SK-MEL-5 (cell line): Measurements from ENCODE around the gene LHFPL3. TPM values are rescaled to one million over a fixed set of nuclear protein-coding genes. Genes with fewer than 3 reads are reported as not detected.
"Not testable (repeated sequence)": the region's sequence is repeated elsewhere in the genome, so short reads cannot be mapped to it uniquely, and the experiment has no call there.

Source experiments
- DNase-seq: peaks from one replicate; pipeline ENCODE4 v3.0.0-alpha.2; 2016; ENCODE audit warnings: low read depth, low spot score
- in situ Hi-C: cut with HindIII; loops from 2 replicates; pipeline ENCODE4 v1.10.0; 2016; ENCODE audit warnings: low sequenced_read_pairs, high pct_unique_total_duplicates, low pct_unique_long_range_greater_than_20kb
- total RNA-seq: library from RNA; depleted of rRNA; stranded (reverse); fragments of >200 nt; shearing (Covaris generic); gene quantifications from 2 replicates; pipeline ENCODE4 v1.2.3, GENCODE V29; 2014

LHFPL3 gene
- total RNA-seq, 1 experiment from 2014 or later, result 0.26 TPM

GRCh38 chr7:104914421-104914820 lies 586.0 kb downstream of the LHFPL3 start:
- DNase-seq, result no peak
- in situ Hi-C loops, result no loop called here

- no peak for DNase-seq
- in situ Hi-C loops, result no loop called here
Measured at GRCh38 chr7:104921596-104921995, 593.2 kb downstream of the LHFPL3 start.

- DNase-seq, result no peak
- in situ Hi-C loops, result no loop called here
Measured at GRCh38 chr7:104922182-104923009, 594.0 kb downstream of the LHFPL3 start.

- in situ Hi-C loops, result no loop called here
- peak; percentile 96 for DNase-seq
Measured at GRCh38 chr7:104923010-104923421, 594.6 kb downstream of the LHFPL3 start.

GRCh38 chr7:104926189-104926588 lies 597.8 kb downstream of the LHFPL3 start:
- in situ Hi-C loops, DNase-seq: not testable (repeated sequence)

- in situ Hi-C loops, result no loop called here
Measured at GRCh38 chr7:104926601-104927041, 598.2 kb downstream of the LHFPL3 start.

GRCh38 chr7:104927055-104927454 lies 598.7 kb downstream of the LHFPL3 start:
- in situ Hi-C loops, result no loop called here

More at GRCh38 chr7:104926601-104927041, 598.2 kb downstream of the LHFPL3 start:
- no peak for DNase-seq

GRCh38 chr7:104928721-104929400 lies 600.5 kb downstream of the LHFPL3 start:
- in situ Hi-C loops, result no loop called here
- DNase-seq, result peak; percentile 99

More at GRCh38 chr7:104927055-104927454, 598.7 kb downstream of the LHFPL3 start:
- DNase-seq, result no peak

- in situ Hi-C loops, result no loop called here
- DNase-seq, result peak; percentile 32
Measured at GRCh38 chr7:104929921-104930320, 601.5 kb downstream of the LHFPL3 start.

- peak; percentile 85 for DNase-seq
- in situ Hi-C loops, result no loop called here
Measured at GRCh38 chr7:104931181-104931781, 602.9 kb downstream of the LHFPL3 start.

GRCh38 chr7:104933022-104933421 lies 604.6 kb downstream of the LHFPL3 start:
- in situ Hi-C loops, result no loop called here
- DNase-seq, result no peak

- no peak for DNase-seq
- in situ Hi-C loops, result no loop called here
Measured at GRCh38 chr7:104933521-104933988, 605.2 kb downstream of the LHFPL3 start.

GRCh38 chr7:104934665-104935064 lies 606.3 kb downstream of the LHFPL3 start:
- DNase-seq, result no peak
- in situ Hi-C loops, result no loop called here

GRCh38 chr7:104935276-104935675 lies 606.9 kb downstream of the LHFPL3 start:
- no peak for DNase-seq
- in situ Hi-C loops, result no loop called here

- in situ Hi-C loops, result no loop called here
Measured at GRCh38 chr7:104936546-104936945, 608.1 kb downstream of the LHFPL3 start.

GRCh38 chr7:104937489-104937888 lies 609.1 kb downstream of the LHFPL3 start:
- DNase-seq, in situ Hi-C loops: not testable (repeated sequence)

More at GRCh38 chr7:104936546-104936945, 608.1 kb downstream of the LHFPL3 start:
- DNase-seq, result no peak

- DNase-seq, result no peak
- in situ Hi-C loops, result no loop called here
Measured at GRCh38 chr7:104938741-104939390, 610.5 kb downstream of the LHFPL3 start.
